ENCODE data around the gene RPL31.

DNA sequence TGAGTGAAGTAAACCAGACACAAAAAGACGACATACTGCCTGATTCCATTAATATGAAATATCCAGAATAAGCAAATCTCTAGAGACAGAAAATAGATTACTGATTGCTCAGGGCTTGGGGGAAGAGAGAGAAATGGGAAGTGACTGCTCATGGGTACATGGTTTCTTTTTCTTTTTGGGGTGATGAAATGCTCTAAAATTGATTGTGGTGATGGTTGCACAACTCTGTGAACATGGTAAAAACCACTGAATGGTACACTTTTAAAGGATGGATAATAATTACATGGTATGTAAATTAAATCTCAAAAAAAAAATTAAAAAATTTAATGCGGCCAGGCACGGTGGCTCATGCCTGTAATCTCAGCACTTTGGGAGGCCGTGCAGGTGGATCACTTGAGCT, 39.3 kb downstream of the RPL31 start:
- TF ChIP-seq, protein P1, sequence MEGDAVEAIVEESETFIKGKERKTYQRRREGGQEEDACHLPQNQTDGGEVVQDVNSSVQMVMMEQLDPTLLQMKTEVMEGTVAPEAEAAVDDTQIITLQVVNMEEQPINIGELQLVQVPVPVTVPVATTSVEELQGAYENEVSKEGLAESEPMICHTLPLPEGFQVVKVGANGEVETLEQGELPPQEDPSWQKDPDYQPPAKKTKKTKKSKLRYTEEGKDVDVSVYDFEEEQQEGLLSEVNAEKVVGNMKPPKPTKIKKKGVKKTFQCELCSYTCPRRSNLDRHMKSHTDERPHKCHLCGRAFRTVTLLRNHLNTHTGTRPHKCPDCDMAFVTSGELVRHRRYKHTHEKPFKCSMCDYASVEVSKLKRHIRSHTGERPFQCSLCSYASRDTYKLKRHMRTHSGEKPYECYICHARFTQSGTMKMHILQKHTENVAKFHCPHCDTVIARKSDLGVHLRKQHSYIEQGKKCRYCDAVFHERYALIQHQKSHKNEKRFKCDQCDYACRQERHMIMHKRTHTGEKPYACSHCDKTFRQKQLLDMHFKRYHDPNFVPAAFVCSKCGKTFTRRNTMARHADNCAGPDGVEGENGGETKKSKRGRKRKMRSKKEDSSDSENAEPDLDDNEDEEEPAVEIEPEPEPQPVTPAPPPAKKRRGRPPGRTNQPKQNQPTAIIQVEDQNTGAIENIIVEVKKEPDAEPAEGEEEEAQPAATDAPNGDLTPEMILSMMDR (IDR thresholded peaks at IDR 0.05; ENCODE audit: borderline replicate concordance, extremely low read depth, low read length, poor library complexity, severe bottlenecking): no peak
- TF ChIP-seq EZH2 (IDR thresholded peaks at IDR 0.05; ENCODE audit: borderline replicate concordance, low read depth, low read length, severe bottlenecking): no peak
